Smooth muscle cell of the brain vasculature (primary cell): Measurements from ENCODE around the gene GNG2.

ENCODE experiments used
- DNase-seq: peaks from one replicate; pipeline ENCODE4 v3.0.0-alpha.2; 2012; ENCODE audit warnings: low read depth, low spot score

GNG2 gene

GRCh38 chr14:51860164-51860824 is at the start of gene GNG2:
GNG2 (plus strand) TSS chr14:51860612; CDS start chr14:51950679, 90,067 bp downstream.
- DNase-seq: peak; percentile 32

GRCh38 chr14:51811706-51812105 is 48.7 kb upstream of the GNG2 start:
- no peak for DNase-seq

DNA sequence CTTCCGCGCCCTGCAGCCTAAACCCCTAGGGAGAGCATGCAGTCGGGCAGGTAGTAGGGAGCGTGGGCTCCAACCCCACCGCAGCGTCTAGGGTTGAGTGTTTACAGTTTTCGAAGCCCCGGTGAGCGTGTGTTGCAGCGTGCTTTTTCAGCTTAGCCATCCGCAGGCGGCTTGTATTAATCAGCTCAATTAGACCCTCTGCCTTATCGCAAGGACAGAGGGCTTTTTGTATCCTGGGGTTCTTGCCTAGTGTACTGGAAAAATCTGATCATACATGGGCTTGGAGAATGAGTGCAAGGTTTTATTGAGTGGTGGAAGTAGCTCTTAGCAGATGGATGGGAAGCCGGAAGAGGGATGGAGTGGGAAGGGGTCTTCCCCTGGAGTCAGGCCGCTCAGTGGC is 44.4 kb upstream of the GNG2 start:
- DNase-seq: no peak

DNA sequence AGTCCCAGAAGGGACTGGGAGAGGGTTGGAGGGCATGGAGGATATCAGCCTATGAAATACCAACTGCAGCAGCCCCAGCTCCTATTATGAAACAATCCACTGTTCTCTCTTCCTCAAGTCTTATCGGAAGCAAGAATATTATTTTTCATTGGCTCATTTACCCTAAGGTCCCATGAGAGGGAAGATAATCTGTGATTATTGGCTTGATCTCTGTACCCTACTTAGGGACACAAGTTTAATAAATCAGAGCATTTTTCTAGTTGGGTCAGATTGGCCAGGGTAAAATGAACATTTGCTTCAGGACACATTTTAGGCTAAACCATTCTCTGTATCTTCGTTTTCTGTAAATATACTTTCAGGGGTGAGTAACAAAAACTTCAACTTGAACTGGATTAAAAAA is 43.1 kb upstream of the GNG2 start:
- no peak for DNase-seq

GRCh38 chr14:51818748-51819380 is 41.5 kb upstream of the GNG2 start:
- DNase-seq: no peak

DNA sequence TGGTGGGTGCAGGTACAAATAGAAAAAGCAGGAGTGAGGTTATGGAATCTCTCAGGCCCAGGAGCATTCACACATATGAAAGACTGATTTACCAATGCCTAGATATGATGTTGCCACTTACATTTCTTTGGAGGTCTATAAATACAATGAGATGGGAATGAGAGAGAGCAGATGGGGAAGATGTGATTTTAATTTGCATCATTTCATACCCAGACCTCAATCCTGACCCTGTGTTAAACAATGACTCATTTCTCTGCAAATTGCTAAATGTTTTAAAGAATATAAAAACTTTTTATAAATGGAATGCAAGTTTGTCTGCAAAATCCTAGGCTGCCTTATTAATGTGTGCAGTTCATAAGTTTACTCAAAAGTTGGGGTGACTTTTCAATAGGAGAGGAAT is 38.6 kb upstream of the GNG2 start:
- no peak for DNase-seq

DNA sequence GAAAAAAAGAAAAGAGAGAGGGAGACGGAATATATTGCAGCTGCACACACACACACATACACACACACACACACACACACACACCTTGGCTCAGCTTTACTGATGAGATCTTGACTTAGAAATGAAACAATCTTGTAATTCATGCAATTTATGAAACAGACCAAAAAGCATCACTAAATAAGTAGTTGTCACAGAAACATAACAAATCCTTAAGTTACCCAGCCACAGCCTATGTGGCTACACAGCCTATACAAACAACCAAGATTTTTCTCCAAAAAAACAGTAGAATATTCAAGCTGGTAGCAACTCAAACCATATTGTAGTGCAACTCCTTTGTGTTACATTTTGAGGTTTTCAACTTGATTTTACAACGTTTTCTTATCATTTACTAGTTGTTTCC is 37.9 kb upstream of the GNG2 start:
- DNase-seq: no peak

DNA sequence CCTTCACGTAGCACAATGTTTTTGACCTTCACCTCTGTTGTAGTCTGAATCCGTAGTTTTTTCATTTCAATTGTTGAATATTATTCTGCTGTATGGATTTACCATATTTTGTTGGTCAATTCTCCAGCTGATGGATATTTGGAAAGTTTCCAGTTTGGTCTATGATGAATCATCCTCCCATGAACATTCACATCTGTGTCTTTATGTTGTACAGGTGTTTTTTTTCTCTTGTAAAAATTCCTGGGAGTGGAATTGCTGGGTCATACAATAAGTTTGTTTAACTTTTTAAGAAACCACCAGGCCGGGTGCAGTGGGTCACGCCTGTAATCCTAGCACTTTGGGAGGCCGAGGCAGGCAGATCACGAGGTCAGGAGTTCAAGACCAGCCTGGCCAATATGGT is 36.7 kb upstream of the GNG2 start:
- no peak for DNase-seq

- DNase-seq: no peak
Observed at GRCh38 chr14:51824191-51824590, 36.2 kb upstream of the GNG2 start.

DNA sequence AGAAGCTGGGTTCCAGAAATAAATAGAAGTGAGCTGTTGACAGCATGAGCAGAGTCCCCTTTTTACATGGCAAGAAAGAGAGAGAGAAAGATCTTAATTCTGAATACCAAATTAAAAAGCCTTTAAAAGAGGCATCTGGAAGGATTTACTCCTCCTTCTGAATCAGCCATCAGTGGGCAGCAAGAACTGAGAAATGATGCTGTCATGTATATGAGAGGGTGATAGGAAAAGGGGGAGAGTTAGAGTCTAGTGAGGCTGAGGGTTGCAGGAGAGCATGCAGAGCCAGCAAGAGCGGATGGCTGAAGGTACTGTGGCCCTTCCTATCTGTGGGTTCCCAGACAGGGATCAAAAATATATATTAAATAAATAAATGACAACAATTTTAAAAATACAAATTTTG is 34.5 kb upstream of the GNG2 start:
- DNase-seq: no peak

DNA sequence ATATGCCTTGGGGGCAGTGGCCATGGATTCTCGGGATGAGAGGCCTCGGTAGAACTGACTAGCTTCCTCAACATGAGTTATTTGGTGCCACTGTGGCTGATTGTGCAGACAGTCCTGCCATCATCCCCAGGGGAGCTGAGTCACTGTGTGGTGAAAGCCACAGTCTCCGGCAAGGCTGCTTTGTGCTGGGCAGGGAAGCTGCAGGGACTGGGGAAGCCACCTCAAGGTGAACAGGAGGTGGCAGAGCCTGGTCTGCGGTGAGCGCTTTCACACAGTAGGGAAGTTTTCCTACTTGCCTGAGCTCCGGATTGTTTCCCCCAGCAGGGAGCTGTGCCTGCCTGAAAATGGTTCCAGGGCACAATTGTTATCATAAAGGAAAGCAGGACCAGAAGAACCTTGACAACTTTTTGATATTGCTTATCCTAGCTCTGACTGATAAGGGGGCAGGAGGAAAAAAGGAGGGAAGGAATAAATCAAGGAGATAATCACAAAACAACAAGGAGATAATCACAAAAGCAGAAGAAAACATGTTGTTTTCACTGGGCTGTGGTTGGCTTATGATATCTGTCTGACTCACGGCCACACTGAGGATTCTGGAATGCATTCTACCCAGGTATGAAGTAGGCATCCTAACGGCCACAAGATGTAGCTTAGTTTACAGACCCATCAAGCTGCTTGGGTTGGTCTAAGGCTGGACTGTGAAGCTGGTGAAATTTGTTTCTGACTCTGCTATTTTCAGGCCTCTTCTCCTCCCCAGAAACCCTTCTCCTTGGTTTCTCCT is 32.2 kb upstream of the GNG2 start:
- no peak for DNase-seq

- no peak for DNase-seq
Observed at GRCh38 chr14:51834240-51834639, 26.2 kb upstream of the GNG2 start.

DNA sequence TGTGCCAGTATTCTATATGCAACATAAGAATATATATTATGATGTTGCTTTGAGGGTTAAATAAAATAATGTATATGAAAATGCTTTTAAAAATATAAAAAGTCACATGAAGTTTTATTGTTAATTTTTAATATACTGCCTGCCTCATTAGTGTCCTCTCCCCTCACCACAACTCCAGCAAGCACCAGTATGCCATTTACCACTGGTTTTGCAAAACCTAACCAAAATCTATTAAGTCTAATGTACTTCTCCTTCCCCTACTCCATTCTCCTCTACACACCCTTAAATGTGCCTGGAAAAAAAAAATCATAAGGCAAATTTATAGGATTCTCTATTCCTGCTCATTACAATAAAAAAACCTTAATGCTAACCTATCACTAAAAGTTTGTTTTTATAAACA is 24.0 kb upstream of the GNG2 start:
- DNase-seq: no peak

- DNase-seq: no peak
Observed at GRCh38 chr14:51844081-51844881, 16.1 kb upstream of the GNG2 start.

GRCh38 chr14:51845811-51846210 is 14.6 kb upstream of the GNG2 start:
- DNase-seq: no peak

DNA sequence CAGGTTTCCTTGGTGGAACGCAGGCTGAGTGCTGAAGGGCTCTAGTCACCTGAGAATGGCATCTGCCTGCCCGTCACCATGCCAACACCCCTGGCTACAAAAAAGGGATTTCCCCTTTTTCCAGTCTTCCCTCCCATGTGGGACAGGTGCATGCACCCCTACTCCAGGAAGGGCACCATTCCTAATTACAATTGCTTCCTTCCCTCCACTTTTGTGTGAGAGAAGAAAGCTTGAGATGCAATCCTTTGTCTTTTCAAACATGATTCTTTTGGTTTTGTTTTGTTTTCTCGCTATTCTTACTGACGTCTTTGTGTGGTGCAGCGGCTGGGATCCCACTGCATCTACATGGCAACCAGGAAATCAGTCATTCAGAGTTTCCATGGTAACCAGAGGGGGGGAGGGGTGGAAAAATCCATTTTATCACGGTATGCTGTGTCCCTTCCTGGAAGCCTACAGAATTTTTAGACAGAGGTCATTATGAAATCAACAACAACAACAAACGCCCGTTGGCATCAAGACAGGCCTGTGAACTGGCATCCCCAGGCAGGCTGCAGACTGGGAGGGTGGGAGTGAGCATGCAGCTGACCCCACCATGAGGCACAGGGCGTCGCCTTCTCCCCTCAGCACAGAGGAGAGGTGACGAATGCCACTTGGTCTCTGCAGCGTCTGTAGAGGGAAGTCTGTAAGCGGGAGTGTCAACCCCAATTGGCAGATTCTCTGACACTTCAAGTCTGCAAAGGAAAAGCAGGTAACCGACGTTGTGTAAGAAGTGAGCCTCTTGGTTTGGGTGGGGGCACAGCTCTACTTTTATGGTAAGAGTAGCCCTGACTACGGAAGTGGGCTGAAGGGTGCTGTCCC is 13.6 kb upstream of the GNG2 start:
- no peak for DNase-seq

- no peak for DNase-seq
Observed at GRCh38 chr14:51847489-51847796, 13.0 kb upstream of the GNG2 start.

DNA sequence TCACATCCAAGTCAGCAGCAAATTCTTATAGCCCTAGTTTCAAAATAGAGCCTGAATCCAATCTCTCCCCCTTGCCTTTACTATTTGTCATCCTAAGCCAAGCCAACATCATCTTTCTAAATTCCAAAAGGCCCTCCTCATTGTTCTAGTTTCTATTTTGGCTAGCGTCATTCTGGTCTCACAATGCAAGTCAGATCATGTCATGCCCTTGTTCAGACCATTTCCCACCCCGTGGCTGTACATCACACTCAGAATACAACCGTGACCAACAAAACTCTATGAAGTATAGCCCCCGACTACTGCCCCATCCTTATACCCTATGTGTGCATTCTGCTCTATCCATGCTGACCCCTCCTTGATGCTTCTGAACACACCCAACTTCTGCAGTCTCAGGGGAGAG is 12.3 kb upstream of the GNG2 start:
- no peak for DNase-seq

DNA sequence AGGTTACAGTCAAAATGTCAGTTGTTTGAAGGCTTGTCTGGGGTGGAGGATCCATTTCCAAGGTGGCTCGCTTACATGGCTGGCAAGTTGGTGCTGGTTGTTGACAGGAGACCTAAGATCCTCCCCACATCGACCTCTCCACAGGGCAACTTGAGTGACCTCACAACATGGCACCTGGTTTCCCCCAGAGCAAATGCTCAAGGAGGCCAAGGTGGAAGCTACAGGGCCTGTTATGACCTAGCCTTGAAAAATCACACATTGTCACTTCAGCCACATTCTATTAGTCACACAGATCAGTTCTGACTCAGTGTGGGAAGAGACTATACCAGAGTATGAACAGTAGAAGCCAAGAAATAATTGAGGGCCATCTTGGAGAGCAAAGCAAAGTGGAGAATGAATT is 11.3 kb upstream of the GNG2 start:
- no peak for DNase-seq

- no peak for DNase-seq
Observed at GRCh38 chr14:51850651-51851050, 9.8 kb upstream of the GNG2 start.

GRCh38 chr14:51852541-51852940 is 7.9 kb upstream of the GNG2 start:
- no peak for DNase-seq
